ENCODE measurements around the gene MYO10. TPM values are rescaled to one million over a fixed set of nuclear protein-coding genes. Genes with fewer than 3 reads are reported as not detected.

Gene MYO10
- total RNA-seq, 2 experiments from 2014 or later: 0.03 to 1.7 TPM

DNA sequence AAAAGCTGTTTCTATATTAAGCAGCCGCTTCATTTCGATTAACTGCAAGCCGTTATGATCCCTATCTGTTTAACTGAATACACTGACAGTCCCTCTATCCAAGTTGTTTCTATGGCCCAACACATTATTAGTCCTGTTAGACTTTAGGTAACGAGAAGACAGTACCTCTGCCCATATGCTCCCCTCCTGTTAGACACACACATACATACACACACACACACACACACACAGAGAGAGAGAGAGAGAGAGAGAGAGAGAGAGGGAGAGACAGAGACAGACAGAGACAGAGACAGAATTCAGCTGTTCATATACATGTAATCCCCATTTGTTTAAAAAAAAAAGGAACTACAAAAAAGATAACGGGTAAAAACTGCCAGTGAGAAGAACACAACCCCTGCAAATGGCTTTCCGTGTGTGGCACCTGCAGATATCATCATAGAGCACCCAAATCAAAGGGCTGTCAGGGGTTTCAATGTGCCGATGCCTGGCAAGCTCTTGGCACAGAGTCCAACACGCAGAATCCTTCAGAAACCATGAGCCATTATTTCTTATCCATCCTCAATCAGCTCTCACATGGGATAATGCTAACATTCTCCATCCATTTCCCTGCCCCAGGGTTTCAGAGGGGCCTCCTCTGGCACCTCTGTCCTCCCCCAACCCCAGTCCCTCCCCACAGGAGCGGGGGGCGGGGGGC is 144.0 kb downstream of the MYO10 start:
- H2AFZ ChIP-seq (ENCODE audit: low read length): no peak overlapping the region
- H3K36me3 ChIP-seq (ENCODE audit: insufficient read depth, low read length): no peaks in the 10 kb centered on the region
- no peak overlapping the region for H3K27ac ChIP-seq (ENCODE audit: low read depth, low read length, poor library complexity, severe bottlenecking)
- H3K4me3 ChIP-seq (ENCODE audit: low read depth, low read length, poor library complexity, severe bottlenecking): no peak overlapping the region
- H3K4me1 ChIP-seq (ENCODE audit: insufficient read depth, low read length, poor library complexity, severe bottlenecking): no peaks in the 10 kb centered on the region
- intact Hi-C loops (cut with micrococcal nuclease; ENCODE audit: unreplicated experiment): loop anchor here (1.0 to 2.0 kb wide), 2 partner anchors 341 to 397 kb away; no protein-coding TSS in a partner anchor
- H3K79me2 ChIP-seq (ENCODE audit: insufficient read depth, low read depth, low read length): no peaks in the 10 kb centered on the region
- ChIA-PET POLR2A (interaction anchor here (0.9 kb wide), 1 partner anchor 411 kb away, joined by 4 read pairs; no protein-coding TSS in a partner anchor), CTCF (ENCODE audit: unreplicated experiment) (no interaction called here)
- TF ChIP-seq, protein P1, sequence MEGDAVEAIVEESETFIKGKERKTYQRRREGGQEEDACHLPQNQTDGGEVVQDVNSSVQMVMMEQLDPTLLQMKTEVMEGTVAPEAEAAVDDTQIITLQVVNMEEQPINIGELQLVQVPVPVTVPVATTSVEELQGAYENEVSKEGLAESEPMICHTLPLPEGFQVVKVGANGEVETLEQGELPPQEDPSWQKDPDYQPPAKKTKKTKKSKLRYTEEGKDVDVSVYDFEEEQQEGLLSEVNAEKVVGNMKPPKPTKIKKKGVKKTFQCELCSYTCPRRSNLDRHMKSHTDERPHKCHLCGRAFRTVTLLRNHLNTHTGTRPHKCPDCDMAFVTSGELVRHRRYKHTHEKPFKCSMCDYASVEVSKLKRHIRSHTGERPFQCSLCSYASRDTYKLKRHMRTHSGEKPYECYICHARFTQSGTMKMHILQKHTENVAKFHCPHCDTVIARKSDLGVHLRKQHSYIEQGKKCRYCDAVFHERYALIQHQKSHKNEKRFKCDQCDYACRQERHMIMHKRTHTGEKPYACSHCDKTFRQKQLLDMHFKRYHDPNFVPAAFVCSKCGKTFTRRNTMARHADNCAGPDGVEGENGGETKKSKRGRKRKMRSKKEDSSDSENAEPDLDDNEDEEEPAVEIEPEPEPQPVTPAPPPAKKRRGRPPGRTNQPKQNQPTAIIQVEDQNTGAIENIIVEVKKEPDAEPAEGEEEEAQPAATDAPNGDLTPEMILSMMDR (conservative IDR thresholded peaks at IDR 0.05; ENCODE audit: low read length): no peak
- no peak for TF ChIP-seq EZH2phosphoT487 (IDR thresholded peaks at IDR 0.05; ENCODE audit: borderline replicate concordance, low read depth, low read length)
- no peaks in the 10 kb centered on the region for H3K9me3 ChIP-seq (ENCODE audit: low read length)
- DNase-seq (ENCODE audit: low spot score): no peak
- H3K9me2 ChIP-seq (ENCODE audit: insufficient read depth, low read length): no peaks in the 10 kb centered on the region
- no TSS peak for BruUV-seq (replicated peaks)
- no peak overlapping the region for H3K4me2 ChIP-seq (ENCODE audit: low read length)
- H4K20me1 ChIP-seq (ENCODE audit: insufficient read depth, low read length): no peaks in the 10 kb centered on the region

DNA sequence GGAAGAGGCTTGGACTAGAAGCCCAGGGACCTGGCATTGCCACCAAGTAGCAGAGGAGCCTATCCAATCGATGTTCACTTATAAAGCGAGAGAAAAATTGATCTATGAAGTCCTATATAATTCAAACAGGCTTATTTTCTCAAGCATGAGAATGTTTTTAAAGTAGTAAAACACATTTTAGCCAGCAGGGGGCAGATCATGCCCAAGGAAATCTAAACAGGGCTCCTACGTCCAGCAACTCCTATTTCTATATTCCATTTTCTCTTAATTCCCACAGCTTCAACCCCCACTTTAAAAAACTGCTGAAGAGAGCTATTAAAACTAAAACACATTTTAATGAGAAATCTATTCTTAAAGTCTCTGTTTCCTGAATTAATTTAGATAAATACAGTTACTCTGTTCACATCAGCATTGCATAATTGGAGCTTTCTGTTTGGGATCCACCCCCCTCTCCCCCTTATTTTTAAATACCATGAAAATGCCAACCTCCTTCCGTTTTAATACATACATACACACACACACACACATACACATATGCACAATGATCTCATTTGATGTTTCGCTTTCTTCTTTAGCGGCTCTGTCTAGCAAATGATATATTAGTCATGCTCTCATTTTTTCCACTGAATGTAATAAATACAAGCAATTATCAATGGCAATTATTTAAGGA is 144.9 kb downstream of the MYO10 start:
- Histone ChIP-seq H3K27ac (ENCODE audit: low read depth, low read length, poor library complexity, severe bottlenecking) (no peak overlapping the region), H3K9me2 (ENCODE audit: insufficient read depth, low read length) (no peaks in the 10 kb centered on the region), H4K20me1 (ENCODE audit: insufficient read depth, low read length) (no peaks in the 10 kb centered on the region), H3K4me1 (ENCODE audit: insufficient read depth, low read length, poor library complexity, severe bottlenecking) (no peaks in the 10 kb centered on the region), H3K4me2 (ENCODE audit: low read length) (no peak overlapping the region), H3K4me3 (ENCODE audit: low read depth, low read length, poor library complexity, severe bottlenecking) (no peak overlapping the region), H3K9me3 (ENCODE audit: low read length) (no peaks in the 10 kb centered on the region), H3K36me3 (ENCODE audit: insufficient read depth, low read length) (no peaks in the 10 kb centered on the region), H3K79me2 (ENCODE audit: insufficient read depth, low read depth, low read length) (no peaks in the 10 kb centered on the region), H2AFZ (ENCODE audit: low read length) (no peak overlapping the region)
- TF ChIP-seq, protein P1 (conservative IDR thresholded peaks at IDR 0.05; ENCODE audit: low read length): peak; percentile 89
- no peak for TF ChIP-seq EZH2phosphoT487 (IDR thresholded peaks at IDR 0.05; ENCODE audit: borderline replicate concordance, low read depth, low read length)
- no TSS peak for BruUV-seq (replicated peaks)
- ChIA-PET CTCF (ENCODE audit: unreplicated experiment) (no interaction called here), POLR2A (interaction anchor here (0.9 kb wide), 1 partner anchor 412 kb away, joined by 4 read pairs; no protein-coding TSS in a partner anchor)
- DNase-seq (ENCODE audit: low spot score): peak; percentile 37
- intact Hi-C loops (cut with micrococcal nuclease; ENCODE audit: unreplicated experiment): loop anchor here (1.0 to 2.0 kb wide), 2 partner anchors 342 to 398 kb away; no protein-coding TSS in a partner anchor

DNA sequence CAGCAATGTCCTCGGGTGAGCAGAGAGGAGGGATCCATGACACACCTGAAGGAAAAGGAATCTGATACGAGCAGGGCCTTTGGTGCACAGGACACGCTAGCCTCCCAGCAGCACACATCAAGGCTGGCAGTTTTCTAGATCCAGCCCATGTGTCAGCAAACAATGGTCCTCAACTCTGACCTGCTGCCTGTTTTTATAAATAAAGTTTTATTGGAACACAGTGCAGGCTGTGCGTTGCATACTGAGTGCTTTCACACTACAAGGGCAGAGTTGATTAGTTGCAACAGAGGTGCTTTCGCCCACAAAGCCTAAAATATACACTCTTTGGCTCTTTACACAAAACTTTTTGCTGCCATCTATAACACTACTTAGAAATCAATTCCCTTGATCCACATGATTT is 147.1 kb downstream of the MYO10 start:
- intact Hi-C loops (cut with micrococcal nuclease; ENCODE audit: unreplicated experiment): no loop called here
- Histone ChIP-seq H3K4me3 (ENCODE audit: low read depth, low read length, poor library complexity, severe bottlenecking) (no peak overlapping the region), H3K9me2 (ENCODE audit: insufficient read depth, low read length) (no peaks in the 10 kb centered on the region), H3K9me3 (ENCODE audit: low read length) (no peaks in the 10 kb centered on the region), H2AFZ (ENCODE audit: low read length) (no peak overlapping the region), H3K4me2 (ENCODE audit: low read length) (no peak overlapping the region), H3K27ac (ENCODE audit: low read depth, low read length, poor library complexity, severe bottlenecking) (no peak overlapping the region), H3K4me1 (ENCODE audit: insufficient read depth, low read length, poor library complexity, severe bottlenecking) (no peaks in the 10 kb centered on the region), H4K20me1 (ENCODE audit: insufficient read depth, low read length) (no peaks in the 10 kb centered on the region), H3K79me2 (ENCODE audit: insufficient read depth, low read depth, low read length) (no peaks in the 10 kb centered on the region), H3K36me3 (ENCODE audit: insufficient read depth, low read length) (no peaks in the 10 kb centered on the region)
- no peak for DNase-seq (ENCODE audit: low spot score)
- CTCF ChIA-PET (ENCODE audit: unreplicated experiment): no interaction called here
- TF ChIP-seq EZH2phosphoT487 (IDR thresholded peaks at IDR 0.05; ENCODE audit: borderline replicate concordance, low read depth, low read length): no peak
- TF ChIP-seq, protein P1 (conservative IDR thresholded peaks at IDR 0.05; ENCODE audit: low read length): no peak
- BruUV-seq (replicated peaks): no TSS peak
- POLR2A ChIA-PET: no interaction called here

Measured in OCI-LY7 (cell line).